Measurements from ENCODE around the gene PRAMEF12. TPM values are rescaled to one million over a fixed set of nuclear protein-coding genes. Genes with fewer than 3 reads are reported as not detected.

Gene PRAMEF12
- total RNA-seq, 2 donors from 2014 or later: not detected

DNA sequence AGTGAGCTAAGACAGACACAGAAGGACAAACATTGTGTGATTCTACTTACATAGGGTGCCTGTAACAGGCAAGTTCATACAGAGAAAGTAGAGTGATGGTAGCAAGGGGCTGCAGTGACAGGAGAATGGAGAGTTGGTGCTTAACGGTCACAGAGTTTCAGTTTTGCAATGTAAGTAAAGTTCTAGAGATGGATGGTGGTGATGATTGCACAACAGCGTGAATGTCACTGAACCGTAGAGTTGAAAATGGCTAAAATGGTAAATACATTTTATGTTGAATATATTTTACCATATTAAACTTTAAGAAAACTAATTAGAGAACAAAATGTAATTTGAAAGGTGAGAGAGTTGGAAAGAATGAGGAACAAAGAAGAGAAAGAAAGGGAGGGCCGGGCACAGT is 18.8 kb upstream of the PRAMEF12 start:
- Histone ChIP-seq H3K9me3 (peaks cover 8% of the 10 kb centered on the region), H3K27ac (no peak overlapping the region), H3K4me3 (no peak overlapping the region), H3K4me1 (ENCODE audit: control insufficient read depth in 1 of 2, low read depth in 2 of 2) (no peaks in the 10 kb centered on the region), H3K36me3 (no peaks in the 10 kb centered on the region), H3K27me3 (replicated peaks; ENCODE audit: insufficient read depth) (no peaks in the 10 kb centered on the region)
- TF ChIP-seq, protein P1, sequence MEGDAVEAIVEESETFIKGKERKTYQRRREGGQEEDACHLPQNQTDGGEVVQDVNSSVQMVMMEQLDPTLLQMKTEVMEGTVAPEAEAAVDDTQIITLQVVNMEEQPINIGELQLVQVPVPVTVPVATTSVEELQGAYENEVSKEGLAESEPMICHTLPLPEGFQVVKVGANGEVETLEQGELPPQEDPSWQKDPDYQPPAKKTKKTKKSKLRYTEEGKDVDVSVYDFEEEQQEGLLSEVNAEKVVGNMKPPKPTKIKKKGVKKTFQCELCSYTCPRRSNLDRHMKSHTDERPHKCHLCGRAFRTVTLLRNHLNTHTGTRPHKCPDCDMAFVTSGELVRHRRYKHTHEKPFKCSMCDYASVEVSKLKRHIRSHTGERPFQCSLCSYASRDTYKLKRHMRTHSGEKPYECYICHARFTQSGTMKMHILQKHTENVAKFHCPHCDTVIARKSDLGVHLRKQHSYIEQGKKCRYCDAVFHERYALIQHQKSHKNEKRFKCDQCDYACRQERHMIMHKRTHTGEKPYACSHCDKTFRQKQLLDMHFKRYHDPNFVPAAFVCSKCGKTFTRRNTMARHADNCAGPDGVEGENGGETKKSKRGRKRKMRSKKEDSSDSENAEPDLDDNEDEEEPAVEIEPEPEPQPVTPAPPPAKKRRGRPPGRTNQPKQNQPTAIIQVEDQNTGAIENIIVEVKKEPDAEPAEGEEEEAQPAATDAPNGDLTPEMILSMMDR (IDR thresholded peaks at IDR 0.05): no peak
- DNase-seq (ENCODE audit: low spot score) (no peak), ATAC-seq (ENCODE audit: insufficient number of reproducible peaks, low FRiP score, low read depth) (no peak)

DNA sequence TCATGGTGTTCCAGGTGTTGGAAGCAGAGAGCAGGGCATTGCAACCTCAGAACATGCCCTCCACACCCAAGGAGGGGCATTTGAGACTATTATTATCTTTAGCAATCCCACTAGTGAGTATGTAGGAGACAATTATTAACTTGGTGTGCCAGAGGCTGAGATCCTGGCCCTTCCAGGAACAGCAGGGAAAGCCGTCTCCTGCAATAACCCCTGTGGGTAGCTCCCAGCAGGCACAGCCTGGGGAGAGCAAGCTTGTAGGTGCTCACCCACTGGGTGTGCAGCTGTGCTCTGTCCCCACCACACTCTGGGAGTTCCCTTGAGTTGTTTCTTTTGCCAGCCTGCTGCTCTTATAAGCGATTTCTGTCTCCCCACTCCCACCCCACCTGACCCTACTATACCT is 17.3 kb upstream of the PRAMEF12 start:
- Histone ChIP-seq H3K27ac (no peak overlapping the region), H3K27me3 (replicated peaks; ENCODE audit: insufficient read depth) (no peaks in the 10 kb centered on the region), H3K4me3 (no peak overlapping the region), H3K4me1 (ENCODE audit: control insufficient read depth in 1 of 2, low read depth in 2 of 2) (no peaks in the 10 kb centered on the region), H3K9me3 (no peaks in the 10 kb centered on the region), H3K36me3 (no peaks in the 10 kb centered on the region)
- TF ChIP-seq, protein P1 (IDR thresholded peaks at IDR 0.05): no peak
- no peak for ATAC-seq (ENCODE audit: insufficient number of reproducible peaks, low FRiP score, low read depth)
- no peak for DNase-seq (ENCODE audit: low spot score)

DNA sequence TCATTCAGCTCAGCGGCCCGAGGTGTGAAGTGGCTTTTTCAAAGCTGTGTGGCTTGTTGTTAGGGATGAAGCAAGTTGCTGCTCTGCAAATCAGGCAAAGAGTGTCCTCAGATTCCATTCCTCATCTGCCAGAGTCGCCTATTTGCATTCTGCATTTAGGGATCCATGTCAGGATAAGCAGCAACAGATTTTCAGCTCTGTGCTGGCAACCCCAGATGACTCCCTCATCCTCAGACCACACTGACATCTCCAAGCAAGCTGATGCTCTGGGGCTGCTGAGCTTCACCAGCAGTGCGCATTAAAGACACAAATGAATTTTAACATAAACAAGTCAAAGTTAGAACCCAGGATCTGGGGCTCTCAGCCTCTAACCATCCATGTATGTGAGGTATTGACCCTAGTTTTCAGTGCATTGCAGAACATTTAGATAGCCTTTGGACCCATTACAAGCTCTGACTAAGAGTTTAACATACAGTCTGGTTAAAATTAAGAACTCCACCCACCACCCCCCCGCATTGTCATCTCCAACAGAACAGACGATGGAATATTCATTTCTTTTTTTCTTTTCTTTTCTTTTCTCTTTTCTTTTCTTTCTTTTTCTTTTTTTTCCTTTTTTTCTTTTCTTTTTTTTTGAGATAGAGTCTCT is 16.6 kb upstream of the PRAMEF12 start:
- Histone ChIP-seq H3K4me3 (no peak overlapping the region), H3K27ac (no peak overlapping the region), H3K27me3 (replicated peaks; ENCODE audit: insufficient read depth) (no peaks in the 10 kb centered on the region), H3K36me3 (no peaks in the 10 kb centered on the region), H3K9me3 (no peaks in the 10 kb centered on the region), H3K4me1 (ENCODE audit: control insufficient read depth in 1 of 2, low read depth in 2 of 2) (no peaks in the 10 kb centered on the region)
- no peak for DNase-seq (ENCODE audit: low spot score)
- ATAC-seq (ENCODE audit: insufficient number of reproducible peaks, low FRiP score, low read depth): no peak
- TF ChIP-seq, protein P1 (IDR thresholded peaks at IDR 0.05): no peak

DNA sequence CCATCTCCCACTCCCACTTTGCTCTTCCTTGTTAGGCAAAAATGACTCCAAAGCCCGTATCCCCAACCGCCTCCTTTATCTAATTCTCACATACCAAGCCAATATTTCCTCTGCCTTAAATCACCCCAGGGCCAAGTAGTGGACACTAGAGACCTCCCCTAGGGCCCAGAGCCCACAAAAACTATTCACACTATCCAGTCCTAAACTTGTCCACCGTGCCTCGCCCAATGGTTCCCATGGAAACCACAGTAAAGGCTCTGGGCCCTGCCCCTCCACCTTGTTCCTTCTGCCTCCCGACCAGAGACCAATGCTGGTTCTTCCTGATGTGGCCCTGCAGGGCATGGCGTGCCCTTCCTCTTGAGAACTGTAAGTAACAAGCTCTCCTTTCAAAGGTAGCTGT is 15.7 kb upstream of the PRAMEF12 start:
- TF ChIP-seq, protein P1 (IDR thresholded peaks at IDR 0.05): no peak
- no peak for ATAC-seq (ENCODE audit: insufficient number of reproducible peaks, low FRiP score, low read depth)
- no peak for DNase-seq (ENCODE audit: low spot score)

DNA sequence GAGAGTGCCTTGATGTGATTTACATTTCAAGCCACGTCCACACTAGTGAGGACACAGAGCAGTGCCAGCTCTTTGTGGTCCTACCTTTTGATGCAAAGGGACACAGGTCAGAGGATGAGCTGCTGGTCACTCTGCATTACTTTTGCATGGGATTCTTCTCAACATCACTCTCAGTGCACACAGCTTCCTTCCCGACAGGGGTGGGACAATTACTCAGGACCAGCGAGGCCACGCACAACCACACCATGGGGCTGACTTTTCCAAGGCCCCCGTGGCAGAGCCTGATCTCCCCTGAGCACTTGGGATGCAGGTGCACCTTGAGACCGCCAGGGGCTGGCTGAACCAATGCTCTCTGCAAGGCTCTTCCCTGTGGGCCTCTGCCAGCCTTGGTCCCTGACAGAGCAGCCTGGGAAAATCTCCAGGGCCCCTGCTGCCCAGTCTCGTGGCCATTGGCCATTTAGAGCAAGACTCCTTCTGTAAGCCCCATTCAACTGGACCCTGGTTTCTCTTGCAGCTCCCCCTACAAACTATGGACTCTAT is 13.2 kb upstream of the PRAMEF12 start:
- no peaks in the 10 kb centered on the region for H3K4me1 ChIP-seq (ENCODE audit: control insufficient read depth in 1 of 2, low read depth in 2 of 2)
- ATAC-seq (ENCODE audit: insufficient number of reproducible peaks, low FRiP score, low read depth): no peak
- H3K27me3 ChIP-seq (replicated peaks; ENCODE audit: insufficient read depth): no peaks in the 10 kb centered on the region
- TF ChIP-seq, protein P1 (IDR thresholded peaks at IDR 0.05): no peak
- H3K27ac ChIP-seq: no peak overlapping the region
- H3K4me3 ChIP-seq: no peak overlapping the region
- H3K36me3 ChIP-seq: no peaks in the 10 kb centered on the region
- no peak for DNase-seq (ENCODE audit: low spot score)
- no peaks in the 10 kb centered on the region for H3K9me3 ChIP-seq

More for the DNA sequence above, 15.7 kb upstream of the PRAMEF12 start:
- no peaks in the 10 kb centered on the region for H3K27me3 ChIP-seq (replicated peaks; ENCODE audit: insufficient read depth)
- H3K9me3 ChIP-seq: no peaks in the 10 kb centered on the region
- no peaks in the 10 kb centered on the region for H3K36me3 ChIP-seq
- no peak overlapping the region for H3K27ac ChIP-seq
- H3K4me1 ChIP-seq (ENCODE audit: control insufficient read depth in 1 of 2, low read depth in 2 of 2): no peaks in the 10 kb centered on the region
- no peak overlapping the region for H3K4me3 ChIP-seq
